Measurements from ENCODE around the gene SUMO2.
A peak's percentile ranks its signal among the peaks of the same experiment; 100 is the strongest.
"Not testable (repeated sequence)": the region's sequence is repeated elsewhere in the genome, so short reads cannot be mapped to it uniquely, and the experiment has no call there.

The SUMO2 gene

GRCh38 chr17:75174996-75175395, 7.8 kb downstream of the SUMO2 start:
- H3K9me3 Mint-ChIP-seq = no peaks in the 10 kb centered on the region
- peaks cover 72% of the 10 kb centered on the region for H3K36me3 Mint-ChIP-seq (ENCODE audit: insufficient read depth)
- H3K4me3 Mint-ChIP-seq = no peak overlapping the region
- H3K27ac Mint-ChIP-seq (ENCODE audit: low read depth) = no peak overlapping the region
- peaks cover 5% of the 10 kb centered on the region for H3K4me1 Mint-ChIP-seq
- DNase-seq (ENCODE audit: low spot score in 2 of 2) = no peak
- H3K27me3 Mint-ChIP-seq = no peaks in the 10 kb centered on the region
- ATAC-seq (replicated peaks; ENCODE audit: extremely low read depth, poor library complexity, severe bottlenecking) = no peak

- Mint-ChIP-seq H3K4me1 (peaks cover 5% of the 10 kb centered on the region), H3K27ac (ENCODE audit: low read depth) (no peak overlapping the region), H3K4me3 (no peak overlapping the region), H3K36me3 (ENCODE audit: insufficient read depth) (peaks cover 73% of the 10 kb centered on the region), H3K27me3 (no peaks in the 10 kb centered on the region), H3K9me3 (no peaks in the 10 kb centered on the region)
- DNase-seq (ENCODE audit: low spot score in 2 of 2) (no peak), ATAC-seq (replicated peaks; ENCODE audit: extremely low read depth, poor library complexity, severe bottlenecking) (no peak)
Observed at GRCh38 chr17:75173526-75173925, 9.2 kb downstream of the SUMO2 start.

DNA sequence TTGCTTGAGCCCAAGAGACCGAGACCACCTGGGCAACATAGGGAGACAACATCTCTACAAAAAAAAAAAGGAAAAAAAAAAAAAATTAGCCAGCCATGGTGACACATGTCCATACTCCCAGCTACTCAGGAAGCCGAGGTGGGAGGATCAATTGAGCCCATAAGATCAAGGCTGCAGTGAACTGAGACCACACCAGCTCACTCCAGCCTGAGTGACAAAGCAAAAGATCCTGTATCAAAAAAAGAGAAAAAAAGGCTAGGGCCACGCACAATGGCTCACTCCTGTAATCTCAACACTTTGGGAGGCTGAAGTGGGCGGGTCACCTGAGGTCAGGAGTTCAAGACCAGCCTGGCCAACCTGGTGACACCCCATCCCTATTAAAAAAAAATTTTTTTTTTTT, 13.8 kb downstream of the SUMO2 start:
- H3K27me3 Mint-ChIP-seq = no peaks in the 10 kb centered on the region
- no peaks in the 10 kb centered on the region for H3K9me3 Mint-ChIP-seq
- no peak for ATAC-seq (replicated peaks; ENCODE audit: extremely low read depth, poor library complexity, severe bottlenecking)
- H3K4me1 Mint-ChIP-seq = no peaks in the 10 kb centered on the region
- no peak overlapping the region for H3K4me3 Mint-ChIP-seq
- H3K36me3 Mint-ChIP-seq (ENCODE audit: insufficient read depth) = peaks cover 71% of the 10 kb centered on the region
- no peak overlapping the region for H3K27ac Mint-ChIP-seq (ENCODE audit: low read depth)
- DNase-seq (ENCODE audit: low spot score in 2 of 2) = no peak

GRCh38 chr17:75164606-75165005, 18.2 kb downstream of the SUMO2 start:
- not testable (repeated sequence) for ATAC-seq (replicated peaks; ENCODE audit: extremely low read depth, poor library complexity, severe bottlenecking); H3K27me3 Mint-ChIP-seq; H3K4me1 Mint-ChIP-seq; H3K9me3 Mint-ChIP-seq; DNase-seq (ENCODE audit: low spot score in 2 of 2); H3K27ac Mint-ChIP-seq (ENCODE audit: low read depth); H3K4me3 Mint-ChIP-seq
- H3K36me3 Mint-ChIP-seq (ENCODE audit: insufficient read depth) = peaks cover 45% of the 10 kb centered on the region

- peaks cover 32% of the 10 kb centered on the region for H3K36me3 Mint-ChIP-seq (ENCODE audit: insufficient read depth)
- H3K4me3 Mint-ChIP-seq = no peak overlapping the region
- DNase-seq (ENCODE audit: low spot score in 2 of 2) = no peak
Observed at GRCh38 chr17:75163074-75163473, 19.7 kb downstream of the SUMO2 start.

DNA sequence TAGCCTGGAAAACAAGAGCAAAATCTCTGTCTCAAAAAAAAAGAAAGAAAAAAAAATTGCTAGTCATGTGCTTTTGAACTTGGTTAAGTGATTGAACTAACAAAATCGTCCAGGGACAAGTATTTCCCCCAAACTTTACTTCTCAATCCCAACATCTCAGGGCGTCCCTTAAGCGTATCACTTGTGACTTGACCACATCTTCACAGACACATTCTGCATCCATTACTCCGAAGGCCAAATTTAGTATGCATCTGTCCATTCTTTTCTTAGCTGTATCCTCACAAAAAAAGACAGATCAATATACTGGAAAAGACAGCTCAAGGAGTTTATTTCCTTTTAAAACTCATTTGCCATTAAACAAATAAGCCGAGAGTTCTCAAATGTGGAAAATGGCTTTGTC, 22.5 kb downstream of the SUMO2 start:
- DNase-seq (ENCODE audit: low spot score in 2 of 2) (no peak), ATAC-seq (replicated peaks; ENCODE audit: extremely low read depth, poor library complexity, severe bottlenecking) (no peak)
- Mint-ChIP-seq H3K9me3 (no peaks in the 10 kb centered on the region), H3K27ac (ENCODE audit: low read depth) (no peak overlapping the region), H3K36me3 (ENCODE audit: insufficient read depth) (peaks cover 10% of the 10 kb centered on the region), H3K4me1 (no peaks in the 10 kb centered on the region), H3K4me3 (no peak overlapping the region), H3K27me3 (no peaks in the 10 kb centered on the region)

More at GRCh38 chr17:75163074-75163473, 19.7 kb downstream of the SUMO2 start:
- H3K27ac Mint-ChIP-seq (ENCODE audit: low read depth) = no peak overlapping the region
- H3K27me3 Mint-ChIP-seq = no peaks in the 10 kb centered on the region
- no peak for ATAC-seq (replicated peaks; ENCODE audit: extremely low read depth, poor library complexity, severe bottlenecking)
- no peaks in the 10 kb centered on the region for H3K4me1 Mint-ChIP-seq
- no peaks in the 10 kb centered on the region for H3K9me3 Mint-ChIP-seq

DNA sequence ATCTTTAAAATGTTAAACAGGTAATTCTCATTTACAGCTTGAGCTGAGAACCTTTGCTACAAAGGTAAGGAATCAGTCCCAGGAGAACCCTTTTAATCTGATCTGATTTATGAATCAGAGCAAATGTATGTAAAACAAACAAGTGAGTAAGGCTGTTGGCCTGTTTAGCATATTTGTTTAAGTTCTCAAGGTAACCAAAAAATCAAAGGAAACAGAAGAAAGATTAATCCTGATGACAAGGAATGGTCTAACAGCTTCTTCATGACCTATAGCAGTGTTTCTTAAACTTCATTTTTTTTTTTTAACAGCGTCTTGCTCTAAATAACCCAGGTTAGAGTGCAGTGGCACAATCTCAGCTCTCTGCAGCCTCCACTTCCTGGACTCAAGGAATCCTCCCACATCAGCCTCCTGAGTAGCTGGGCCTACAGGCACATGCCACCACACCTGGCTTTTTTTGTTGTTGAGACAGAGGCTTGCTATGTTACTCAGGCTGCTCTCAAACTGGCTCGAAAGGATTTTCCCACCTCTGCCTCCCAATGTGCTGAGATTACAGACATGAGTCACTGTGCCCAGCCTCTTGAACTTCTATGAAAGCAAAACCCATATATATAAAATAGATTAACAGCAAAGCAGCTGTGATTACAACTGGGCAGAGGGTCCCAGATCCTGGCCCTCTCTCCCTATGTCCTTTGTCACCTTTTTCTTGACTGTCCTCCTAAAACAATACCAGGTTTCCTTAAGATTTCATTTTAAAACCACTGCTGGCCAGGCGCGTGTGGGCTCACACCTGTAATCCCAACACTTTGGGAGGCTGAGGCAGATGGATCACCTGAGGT, 23.3 kb downstream of the SUMO2 start:
- H3K4me3 Mint-ChIP-seq = no peak overlapping the region
- no peaks in the 10 kb centered on the region for H3K9me3 Mint-ChIP-seq
- H3K36me3 Mint-ChIP-seq (ENCODE audit: insufficient read depth) = peaks cover 13% of the 10 kb centered on the region
- H3K27ac Mint-ChIP-seq (ENCODE audit: low read depth) = no peak overlapping the region
- H3K27me3 Mint-ChIP-seq = no peaks in the 10 kb centered on the region
- DNase-seq (ENCODE audit: low spot score in 2 of 2) (no peak), ATAC-seq (replicated peaks; ENCODE audit: extremely low read depth, poor library complexity, severe bottlenecking) (no peak)
- peaks cover 6% of the 10 kb centered on the region for H3K4me1 Mint-ChIP-seq

DNA sequence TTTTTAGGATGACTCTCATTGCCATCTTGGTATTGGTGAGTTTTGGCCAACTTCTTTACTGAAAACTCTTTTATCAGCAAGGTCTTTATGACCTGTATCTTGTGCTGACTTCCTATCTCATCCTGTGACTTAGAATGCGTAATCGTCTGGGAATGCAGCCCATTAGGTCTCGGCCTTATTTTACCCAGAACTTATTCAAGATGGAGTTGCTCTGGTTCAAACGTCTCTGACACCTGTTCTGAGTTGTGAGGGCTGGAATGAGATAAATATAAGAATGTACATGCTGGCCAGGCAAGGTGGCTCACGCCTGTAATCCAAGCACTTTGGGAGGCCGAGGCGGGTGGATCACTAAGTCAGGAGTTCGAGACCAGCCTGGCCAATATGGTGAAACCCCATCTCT, 24.3 kb downstream of the SUMO2 start:
- H3K4me1 Mint-ChIP-seq = peaks cover 12% of the 10 kb centered on the region
- not testable (repeated sequence) for H3K27ac Mint-ChIP-seq (ENCODE audit: low read depth); H3K27me3 Mint-ChIP-seq; H3K4me3 Mint-ChIP-seq; ATAC-seq (replicated peaks; ENCODE audit: extremely low read depth, poor library complexity, severe bottlenecking); H3K9me3 Mint-ChIP-seq; DNase-seq (ENCODE audit: low spot score in 2 of 2)
- H3K36me3 Mint-ChIP-seq (ENCODE audit: insufficient read depth) = peaks cover 14% of the 10 kb centered on the region

- Mint-ChIP-seq H3K9me3 (no peaks in the 10 kb centered on the region), H3K36me3 (ENCODE audit: insufficient read depth) (peaks cover 18% of the 10 kb centered on the region), H3K4me3 (peak overlapping the region; percentile 94), H3K27me3 (no peaks in the 10 kb centered on the region), H3K27ac (ENCODE audit: low read depth) (no peak overlapping the region), H3K4me1 (peaks cover 28% of the 10 kb centered on the region)
- ATAC-seq (replicated peaks; ENCODE audit: extremely low read depth, poor library complexity, severe bottlenecking) (no peak), DNase-seq (ENCODE audit: low spot score in 2 of 2) (no peak)
Observed at GRCh38 chr17:75155191-75155601, 27.6 kb downstream of the SUMO2 start.

DNA sequence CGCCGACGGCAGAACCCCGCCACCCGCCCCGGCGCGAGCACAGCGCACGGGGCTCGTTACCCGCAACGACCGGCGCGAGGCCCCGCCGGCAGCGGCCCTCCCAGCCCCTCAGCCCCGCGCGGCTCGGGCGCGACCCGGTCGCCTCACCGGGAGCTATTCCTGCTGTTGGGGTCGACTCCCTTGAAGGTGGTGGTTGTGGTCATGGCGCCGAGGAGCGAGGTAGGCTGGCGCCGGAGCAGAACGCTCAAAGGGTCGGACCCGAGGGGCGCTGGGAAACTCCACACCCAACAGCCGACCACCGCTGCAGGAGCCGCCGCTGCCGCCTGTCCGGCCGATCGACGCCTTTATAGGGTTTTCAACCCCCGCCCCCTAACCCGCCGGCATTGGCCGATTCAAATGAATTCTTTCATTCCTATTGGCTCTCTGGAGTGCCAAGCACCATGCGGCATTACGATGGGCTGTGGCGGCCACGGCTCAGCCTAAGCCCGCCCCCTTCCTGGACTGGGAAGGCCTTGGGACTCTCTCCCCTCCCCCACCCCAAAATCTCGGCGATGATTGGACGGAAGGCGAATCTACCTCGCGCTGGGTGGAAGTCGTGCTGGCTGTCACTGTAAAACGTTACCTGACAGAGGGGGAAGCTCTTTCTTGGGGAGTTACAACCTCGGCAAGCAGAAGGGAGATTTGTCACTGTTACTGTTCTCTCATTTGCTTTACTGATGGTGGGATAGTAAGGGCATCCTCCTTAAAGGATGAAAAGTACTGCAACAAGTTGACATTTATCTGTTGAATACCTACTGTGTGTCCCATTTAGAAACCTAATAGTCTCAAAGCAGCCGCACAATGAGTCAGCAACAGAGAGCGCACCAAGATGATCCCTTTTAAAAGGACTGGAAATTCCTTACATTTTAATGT, 28.3 kb downstream of the SUMO2 start, which contains the start of gene JPT1:
Gene JPT1 (minus strand): TSS at position 318 of the 912 bp plus-strand sequence. CDS start 115 bp downstream, at position 203.
- no peaks in the 10 kb centered on the region for H3K27me3 Mint-ChIP-seq
- DNase-seq (ENCODE audit: low spot score in 2 of 2) = peak; percentile 81 to 91
- no peaks in the 10 kb centered on the region for H3K9me3 Mint-ChIP-seq
- peak within 1 kb of the TSS; percentile 65 for H3K27ac Mint-ChIP-seq (ENCODE audit: low read depth)
- H3K4me1 Mint-ChIP-seq = peaks cover 33% of the 10 kb centered on the region
- peak; percentile 99 for ATAC-seq (replicated peaks; ENCODE audit: extremely low read depth, poor library complexity, severe bottlenecking)
- H3K36me3 Mint-ChIP-seq (ENCODE audit: insufficient read depth) = peaks cover 18% of the 10 kb centered on the region
- H3K4me3 Mint-ChIP-seq = peak within 1 kb of the TSS; percentile 94

- H3K4me3 Mint-ChIP-seq = peak overlapping the region; percentile 94
- H3K36me3 Mint-ChIP-seq (ENCODE audit: insufficient read depth) = peaks cover 18% of the 10 kb centered on the region
- DNase-seq (ENCODE audit: low spot score in 2 of 2) (no peak), ATAC-seq (replicated peaks; ENCODE audit: extremely low read depth, poor library complexity, severe bottlenecking) (no peak)
- H3K9me3 Mint-ChIP-seq = no peaks in the 10 kb centered on the region
- no peaks in the 10 kb centered on the region for H3K27me3 Mint-ChIP-seq
- H3K27ac Mint-ChIP-seq (ENCODE audit: low read depth) = peak overlapping the region; percentile 65
- peaks cover 35% of the 10 kb centered on the region for H3K4me1 Mint-ChIP-seq
Observed at GRCh38 chr17:75153780-75154194, 29.0 kb downstream of the SUMO2 start.

DNA sequence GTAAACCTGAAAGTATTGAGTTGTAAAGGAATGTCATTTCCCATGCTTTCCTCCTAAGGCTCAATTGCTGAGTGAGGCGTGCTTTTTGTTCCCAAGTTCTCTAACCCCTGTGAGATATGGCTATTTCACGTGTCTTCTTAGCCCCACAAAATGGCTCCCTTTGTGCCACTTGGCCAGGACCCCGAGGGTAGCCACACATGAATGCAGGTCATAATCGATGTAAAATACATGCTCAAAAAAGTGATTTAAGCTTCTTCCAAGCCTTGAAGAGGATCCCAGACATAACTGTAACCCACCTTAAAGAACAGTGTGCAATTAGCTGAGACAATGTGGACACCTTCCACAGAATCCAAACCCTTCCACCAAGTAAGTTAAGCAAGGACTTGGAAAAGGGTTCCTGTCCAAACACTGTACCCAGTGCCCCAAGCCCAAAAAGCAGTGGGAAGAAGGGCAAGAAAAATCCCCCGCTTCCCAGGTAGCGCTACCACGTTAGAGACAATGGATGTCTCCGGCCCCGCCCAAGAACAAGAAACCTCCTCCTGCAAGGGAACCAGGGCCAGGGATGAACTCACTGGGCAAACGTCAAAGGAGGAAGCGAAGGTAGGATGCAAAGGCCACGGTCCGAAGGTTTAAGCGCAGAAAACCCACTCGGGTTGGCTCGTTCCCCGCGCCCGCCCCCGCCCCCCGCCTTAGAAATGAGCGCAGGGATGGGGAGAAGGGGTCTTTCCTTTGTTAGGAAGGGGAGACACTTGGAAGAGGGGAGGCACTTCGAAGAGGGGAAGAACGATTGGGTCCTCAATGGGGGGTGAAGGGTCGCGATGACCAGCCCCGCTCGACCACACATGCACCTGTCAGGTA, 29.6 kb downstream of the SUMO2 start:
- peak overlapping the region; percentile 94 for H3K4me3 Mint-ChIP-seq
- H3K9me3 Mint-ChIP-seq = no peaks in the 10 kb centered on the region
- ATAC-seq (replicated peaks; ENCODE audit: extremely low read depth, poor library complexity, severe bottlenecking) (no peak), DNase-seq (ENCODE audit: low spot score in 2 of 2) (no peak)
- H3K27ac Mint-ChIP-seq (ENCODE audit: low read depth) = peak overlapping the region; percentile 65
- peaks cover 39% of the 10 kb centered on the region for H3K4me1 Mint-ChIP-seq
- no peaks in the 10 kb centered on the region for H3K27me3 Mint-ChIP-seq
- peaks cover 22% of the 10 kb centered on the region for H3K36me3 Mint-ChIP-seq (ENCODE audit: insufficient read depth)
